CD4-positive, alpha-beta memory T cell (primary cell): Measurements from ENCODE around the gene RERE. TPM values are rescaled to one million over a fixed set of nuclear protein-coding genes. Genes with fewer than 3 reads are reported as not detected.

Experiments used
- CTCF ChIA-PET: fragments of 350-600 bp; sonication (Branson Sonifier 250); formaldehyde crosslinking; loops from one replicate; lab custom pipeline; 2021; ENCODE audit warnings: inconsistent platforms; ENCODE audit not compliant: partially characterized antibody; lab: Charles Lee
- POLR2A ChIA-PET: fragments of 350-600 bp; sonication (Branson Sonifier 250); formaldehyde crosslinking; loops from one replicate; lab custom pipeline; 2021; ENCODE audit not compliant: partially characterized antibody; lab: Charles Lee
- DNase-seq, 5 donors: peaks; one replicate each; pipeline versions ENCODE4 v3.0.0 to v3.0.0-alpha.2; 2020 to 2022; ENCODE audit warnings: mixed read lengths in 1 of 5
- H3K27ac ChIP-seq: one replicate; pipeline ENCODE4 v1.7.0; 2013; ENCODE audit warnings: low read depth, low read length
- H3K27me3 ChIP-seq: 2 replicates; pipeline ENCODE4 v1.7.0; 2013; ENCODE audit warnings: mild to moderate bottlenecking, low read length, moderate library complexity; ENCODE audit not compliant: insufficient read depth
- H3K36me3 ChIP-seq: 2 replicates; pipeline ENCODE4 v1.7.0; 2013; ENCODE audit warnings: mild to moderate bottlenecking, low read length, moderate library complexity; ENCODE audit not compliant: insufficient read depth
- H3K4me1 ChIP-seq: 2 replicates; pipeline ENCODE4 v1.7.0; 2013; ENCODE audit warnings: mild to moderate bottlenecking, low read length, moderate library complexity; ENCODE audit not compliant: insufficient read depth
- H3K4me3 ChIP-seq, 2 donors: one replicate each; pipeline ENCODE4 v1.7.0; 2013; ENCODE audit warnings: low read length in 2 of 2, mild to moderate bottlenecking in 1 of 2
- H3K9me3 ChIP-seq, 2 donors: one replicate each; pipeline ENCODE4 v1.7.0; 2013; ENCODE audit warnings: low read length in 2 of 2, control low read depth in 1 of 2; ENCODE audit not compliant: control insufficient read depth in 1 of 2
- H3K27ac Mint-ChIP-seq, 7 donors: one replicate each; pipeline ENCODE4 v1.8.0; 2020 to 2021; ENCODE audit warnings: mixed read lengths in 7 of 7, mild to moderate bottlenecking in 6 of 7, inconsistent platforms in 3 of 7, moderate library complexity in 3 of 7
- H3K27me3 Mint-ChIP-seq, 2 donors: one replicate each; pipeline ENCODE4 v1.8.0; 2020 to 2021; ENCODE audit warnings: mixed read lengths in 2 of 2
- H3K36me3 Mint-ChIP-seq, 2 donors: one replicate each; pipeline ENCODE4 v1.8.0; 2020 to 2021; ENCODE audit warnings: mixed read lengths in 2 of 2, inconsistent platforms in 1 of 2, mild to moderate bottlenecking in 1 of 2
- H3K4me1 Mint-ChIP-seq, 4 donors: one replicate each; pipeline ENCODE4 v1.8.0; 2020 to 2021; ENCODE audit warnings: mixed read lengths in 4 of 4, mild to moderate bottlenecking in 1 of 4
- H3K4me3 Mint-ChIP-seq, 8 donors: one replicate each; pipeline ENCODE4 v1.8.0; 2020 to 2021; ENCODE audit warnings: mixed read lengths in 8 of 8, mild to moderate bottlenecking in 7 of 8, moderate library complexity in 6 of 8, inconsistent platforms in 3 of 8
- H3K9me3 Mint-ChIP-seq, 8 donors: one replicate each; pipeline ENCODE4 v1.8.0; 2020 to 2021; ENCODE audit warnings: mixed read lengths in 8 of 8, mild to moderate bottlenecking in 5 of 8, inconsistent platforms in 3 of 8, moderate library complexity in 1 of 8
- intact Hi-C: fragments of 100-400 bp; cut with micrococcal nuclease; formaldehyde crosslinking; loops from one replicate; pipeline ENCODE4 v1.15.1; 2023
- polyA plus RNA-seq, 2 donors: library from polyadenylated mRNA; unstranded; fragments of 300-500 nt; fragmentation: Illumina TruSeq; gene quantifications; one replicate each; pipeline ENCODE4 v1.2.3, GENCODE V29; 2021
- total RNA-seq, 2 experiments: library from RNA; stranded (reverse); gene quantifications; one replicate each; pipeline ENCODE4 v1.2.3, GENCODE V29; 2021

Gene RERE
- total and polyA plus RNA-seq, 4 experiments from 2014 or later: 0.38 to 117 (median 60.3) TPM

GRCh38 chr1:8782001-8782620 lies 35.3 kb downstream of the RERE start:
- no peak overlapping the region for H3K4me3 ChIP-seq
- intact Hi-C loops: no loop called here
- Mint-ChIP-seq H3K4me3 (no peak overlapping the region), H3K27ac (no peak overlapping the region), H3K4me1 (peaks cover 7 to 12% (median 10%) of the 10 kb centered on the region in 4 donors), H3K36me3 (peaks cover 0 to 6% of the 10 kb centered on the region in 2 donors), H3K27me3 (no peaks in the 10 kb centered on the region), H3K9me3 (no peaks in the 10 kb centered on the region)
- ChIA-PET POLR2A (no interaction called here), CTCF (interaction anchor here (1.3 kb wide), 1 partner anchor 67 kb away, joined by 3 read pairs; no protein-coding TSS in a partner anchor)
- H3K27me3 ChIP-seq: no peaks in the 10 kb centered on the region
- no peaks in the 10 kb centered on the region for H3K9me3 ChIP-seq
- no peaks in the 10 kb centered on the region for H3K4me1 ChIP-seq
- no peak for DNase-seq
- no peak overlapping the region for H3K27ac ChIP-seq
- H3K36me3 ChIP-seq: no peaks in the 10 kb centered on the region

- H3K27me3 ChIP-seq: no peaks in the 10 kb centered on the region
- Mint-ChIP-seq H3K4me3 (no peak overlapping the region), H3K36me3 (no peaks in the 10 kb centered on the region), H3K4me1 (peaks cover 7 to 12% (median 10%) of the 10 kb centered on the region in 4 donors), H3K27me3 (no peaks in the 10 kb centered on the region), H3K27ac (peak overlapping the region in 1 of 7 donors; percentile 15), H3K9me3 (no peaks in the 10 kb centered on the region)
- no peak for DNase-seq
- no peak overlapping the region for H3K27ac ChIP-seq
- POLR2A ChIA-PET: no interaction called here
- H3K36me3 ChIP-seq: no peaks in the 10 kb centered on the region
- H3K4me1 ChIP-seq: no peaks in the 10 kb centered on the region
- H3K9me3 ChIP-seq: no peaks in the 10 kb centered on the region
- CTCF ChIA-PET: no interaction called here
- no peak overlapping the region for H3K4me3 ChIP-seq
- intact Hi-C loops: no loop called here
These were observed 37.0 kb downstream of the RERE start for GRCh38 chr1:8780405-8780804.

GRCh38 chr1:8777867-8778266 lies 39.6 kb downstream of the RERE start:
- no peak for DNase-seq
- peaks cover 8 to 13% (median 10%) of the 10 kb centered on the region in 4 donors for H3K4me1 Mint-ChIP-seq
- no peak overlapping the region for H3K27ac ChIP-seq
- peaks cover 0 to 3% of the 10 kb centered on the region in 2 donors for H3K36me3 Mint-ChIP-seq
- ChIA-PET CTCF (no interaction called here), POLR2A (no interaction called here)
- H3K36me3 ChIP-seq: no peaks in the 10 kb centered on the region
- no peak overlapping the region for H3K4me3 Mint-ChIP-seq
- peak overlapping the region in 1 of 7 donors; percentile 52 for H3K27ac Mint-ChIP-seq
- H3K27me3 Mint-ChIP-seq: no peaks in the 10 kb centered on the region
- H3K4me1 ChIP-seq: no peaks in the 10 kb centered on the region
- H3K9me3 ChIP-seq: no peaks in the 10 kb centered on the region
- H3K4me3 ChIP-seq: no peak overlapping the region
- no peaks in the 10 kb centered on the region for H3K27me3 ChIP-seq
- intact Hi-C loops: no loop called here
- peaks cover 0 to 2% (median 0%) of the 10 kb centered on the region in 8 donors for H3K9me3 Mint-ChIP-seq

- Histone ChIP-seq H3K4me1 (no peaks in the 10 kb centered on the region), H3K9me3 (no peaks in the 10 kb centered on the region), H3K27me3 (no peaks in the 10 kb centered on the region), H3K36me3 (no peaks in the 10 kb centered on the region), H3K27ac (no peak overlapping the region), H3K4me3 (no peak overlapping the region)
- ChIA-PET POLR2A (no interaction called here), CTCF (interaction anchor here (0.6 kb wide), 1 partner anchor 73 kb away, joined by 3 read pairs; no protein-coding TSS in a partner anchor)
- DNase-seq: no peak
- no peaks in the 10 kb centered on the region for H3K27me3 Mint-ChIP-seq
- H3K9me3 Mint-ChIP-seq: peaks cover 0 to 2% (median 0%) of the 10 kb centered on the region in 8 donors
- intact Hi-C loops: no loop called here
- peaks cover 4 to 10% (median 9%) of the 10 kb centered on the region in 4 donors for H3K4me1 Mint-ChIP-seq
- no peak overlapping the region for H3K4me3 Mint-ChIP-seq
- peak overlapping the region in 1 of 7 donors; percentile 5 for H3K27ac Mint-ChIP-seq
- H3K36me3 Mint-ChIP-seq: peaks cover 0 to 3% of the 10 kb centered on the region in 2 donors
These were observed 41.3 kb downstream of the RERE start for GRCh38 chr1:8776104-8776503.

- H3K27ac Mint-ChIP-seq: no peak overlapping the region
- peaks cover 0 to 10% (median 4%) of the 10 kb centered on the region in 4 donors for H3K4me1 Mint-ChIP-seq
- CTCF ChIA-PET: interaction anchor here (0.7 kb wide), 1 partner anchor 206 kb away, joined by 3 read pairs; no protein-coding TSS in a partner anchor
These were observed 50.4 kb downstream of the RERE start for GRCh38 chr1:8767006-8767405.

GRCh38 chr1:8765198-8765597 lies 52.2 kb downstream of the RERE start:
- Mint-ChIP-seq H3K27ac (no peak overlapping the region), H3K9me3 (no peaks in the 10 kb centered on the region), H3K27me3 (no peaks in the 10 kb centered on the region), H3K36me3 (peaks cover 4 to 15% of the 10 kb centered on the region in 2 donors), H3K4me3 (no peak overlapping the region), H3K4me1 (peaks cover 0 to 10% (median 5%) of the 10 kb centered on the region in 4 donors)
- Histone ChIP-seq H3K27ac (no peak overlapping the region), H3K9me3 (no peaks in the 10 kb centered on the region), H3K36me3 (no peaks in the 10 kb centered on the region), H3K27me3 (no peaks in the 10 kb centered on the region), H3K4me1 (no peaks in the 10 kb centered on the region), H3K4me3 (no peak overlapping the region)
- DNase-seq: no peak
- intact Hi-C loops: no loop called here
- CTCF ChIA-PET: no interaction called here
- POLR2A ChIA-PET: no interaction called here

More at GRCh38 chr1:8767006-8767405, 50.4 kb downstream of the RERE start:
- no peaks in the 10 kb centered on the region for H3K9me3 ChIP-seq
- no peaks in the 10 kb centered on the region for H3K4me1 ChIP-seq
- DNase-seq: no peak
- intact Hi-C loops: no loop called here
- no peak overlapping the region for H3K4me3 ChIP-seq
- Mint-ChIP-seq H3K36me3 (peaks cover 2 to 7% of the 10 kb centered on the region in 2 donors), H3K27me3 (no peaks in the 10 kb centered on the region), H3K4me3 (no peak overlapping the region), H3K9me3 (no peaks in the 10 kb centered on the region)
- no peak overlapping the region for H3K27ac ChIP-seq
- H3K36me3 ChIP-seq: no peaks in the 10 kb centered on the region
- H3K27me3 ChIP-seq: no peaks in the 10 kb centered on the region
- POLR2A ChIA-PET: no interaction called here

- ChIA-PET CTCF (no interaction called here), POLR2A (no interaction called here)
- DNase-seq: no peak
- Mint-ChIP-seq H3K27ac (peak overlapping the region in 1 of 7 donors; percentile 42), H3K9me3 (no peaks in the 10 kb centered on the region), H3K27me3 (no peaks in the 10 kb centered on the region), H3K36me3 (peaks cover 4 to 16% of the 10 kb centered on the region in 2 donors), H3K4me3 (no peak overlapping the region), H3K4me1 (peaks cover 0 to 10% (median 5%) of the 10 kb centered on the region in 4 donors)
- Histone ChIP-seq H3K27me3 (no peaks in the 10 kb centered on the region), H3K4me1 (no peaks in the 10 kb centered on the region), H3K27ac (no peak overlapping the region), H3K9me3 (no peaks in the 10 kb centered on the region), H3K4me3 (no peak overlapping the region), H3K36me3 (no peaks in the 10 kb centered on the region)
- intact Hi-C loops: no loop called here
These were observed 53.0 kb downstream of the RERE start for GRCh38 chr1:8764293-8764937.
